Putamen (tissue), 1 donor: Measurements from ENCODE around the gene PNMA5.

Source experiments
- DNase-seq: peaks from one replicate; pipeline ENCODE4 v3.0.0-alpha.2; 2016; ENCODE audit warnings: low spot score

PNMA5 gene

GRCh38 chrX:152958524-152959465 is 35.1 kb downstream of the PNMA5 start:
- peak; percentile 86 for DNase-seq

GRCh38 chrX:152958047-152958446 is 35.9 kb downstream of the PNMA5 start:
- peak; percentile 41 for DNase-seq

GRCh38 chrX:152950786-152951185 is 43.1 kb downstream of the PNMA5 start:
- DNase-seq = no peak

- DNase-seq = no peak
These were observed 44.8 kb downstream of the PNMA5 start for GRCh38 chrX:152949114-152949513.

GRCh38 chrX:152946681-152947080 is 47.2 kb downstream of the PNMA5 start:
- no peak for DNase-seq

- no peak for DNase-seq
These were observed 48.6 kb downstream of the PNMA5 start for GRCh38 chrX:152945021-152945979.

GRCh38 chrX:152943826-152944225 is 50.1 kb downstream of the PNMA5 start:
- no peak for DNase-seq

- no peak for DNase-seq
These were observed 51.9 kb downstream of the PNMA5 start for GRCh38 chrX:152942077-152942442.

GRCh38 chrX:152941328-152942076 is 52.4 kb downstream of the PNMA5 start:
- peak; percentile 89 for DNase-seq
